Measurements from ENCODE around the gene VPS13C.

The VPS13C gene

DNA sequence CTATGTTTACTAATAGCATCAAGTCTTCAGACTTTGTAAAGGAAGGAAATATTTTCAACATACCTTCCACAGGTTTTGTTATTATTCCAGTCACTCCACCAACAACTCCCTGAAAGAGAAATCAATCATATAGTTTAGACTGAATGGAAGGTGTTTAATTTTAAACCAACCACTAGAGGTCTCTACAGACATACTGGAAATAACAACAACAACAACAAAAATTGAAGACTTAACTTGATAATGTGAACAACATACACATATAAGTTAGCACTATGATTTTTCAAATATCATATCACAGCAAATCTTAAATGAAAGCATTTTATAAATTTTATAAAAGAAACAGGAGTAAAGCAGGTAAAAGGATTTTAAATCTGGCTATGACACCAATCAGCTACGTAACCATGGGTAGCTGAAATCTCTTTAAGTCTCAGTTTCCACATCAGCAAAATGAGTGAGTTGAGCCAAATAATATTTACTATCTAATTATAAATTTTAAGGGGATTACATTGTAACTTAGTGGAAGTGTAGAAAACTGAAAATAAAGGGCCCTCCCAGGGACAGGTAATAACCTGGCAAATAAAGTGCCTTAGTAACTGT is 188.2 kb downstream of the VPS13C start:
- no peak for DNase-seq (ENCODE audit: low read depth in 1 of 2, low spot score in 1 of 2)

- no peak for DNase-seq (ENCODE audit: low read depth in 1 of 2, low spot score in 1 of 2)
These were observed 190.6 kb downstream of the VPS13C start for GRCh38 chr15:61869656-61870055.

DNA sequence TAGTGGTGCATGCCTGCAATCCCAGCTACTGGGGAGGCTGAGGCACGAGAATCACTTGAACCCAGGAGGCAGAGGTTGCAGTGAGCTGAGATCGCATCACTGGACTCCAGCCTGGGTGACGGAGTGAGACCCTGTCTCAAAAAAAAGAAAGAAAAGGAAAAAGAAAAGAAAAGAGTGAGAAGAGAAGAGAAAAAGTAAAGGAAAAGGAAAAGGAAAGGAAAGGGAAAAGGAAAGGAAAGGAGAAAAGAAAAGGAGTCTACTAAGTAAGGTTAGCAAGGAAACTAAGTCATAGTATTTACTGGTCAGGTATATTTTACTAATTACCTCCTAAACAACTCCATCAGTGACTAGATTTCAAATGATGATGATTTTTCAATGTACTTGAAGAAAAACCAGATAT is 198.3 kb downstream of the VPS13C start:
- DNase-seq (ENCODE audit: low read depth in 1 of 2, low spot score in 1 of 2), result no peak

GRCh38 chr15:61857169-61857829 is 202.9 kb downstream of the VPS13C start:
- no peak for DNase-seq (ENCODE audit: low read depth in 1 of 2, low spot score in 1 of 2)

- no peak for DNase-seq (ENCODE audit: low read depth in 1 of 2, low spot score in 1 of 2)
These were observed 204.0 kb downstream of the VPS13C start for GRCh38 chr15:61856295-61856694.

GRCh38 chr15:61853195-61853594 is 207.1 kb downstream of the VPS13C start:
- no peak for DNase-seq (ENCODE audit: low read depth in 1 of 2, low spot score in 1 of 2)

- no peak for DNase-seq (ENCODE audit: low read depth in 1 of 2, low spot score in 1 of 2)
These were observed 208.3 kb downstream of the VPS13C start for GRCh38 chr15:61851955-61852354.

- no peak for DNase-seq (ENCODE audit: low read depth in 1 of 2, low spot score in 1 of 2)
These were observed 210.8 kb downstream of the VPS13C start for GRCh38 chr15:61849447-61849846.

DNA sequence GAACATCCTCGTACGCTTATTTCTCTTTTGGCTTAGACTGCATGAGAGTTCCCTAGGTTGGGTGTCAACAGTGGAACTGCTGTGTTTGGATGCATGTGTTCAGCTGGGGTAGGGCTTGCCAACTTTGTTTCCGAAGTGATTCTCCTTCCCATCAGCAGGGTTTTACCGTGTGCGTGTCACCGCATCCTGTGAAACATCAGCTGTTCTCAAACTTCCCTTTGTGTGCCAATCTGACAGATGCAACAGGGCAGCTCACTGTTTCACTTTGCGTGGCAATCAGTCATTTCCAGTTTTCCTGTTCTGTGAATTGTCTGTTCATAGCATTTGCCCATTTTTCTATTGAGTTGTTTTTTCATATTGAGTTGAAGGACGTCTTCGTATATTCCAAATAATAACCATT is 218.8 kb downstream of the VPS13C start:
- no peak for DNase-seq (ENCODE audit: low read depth in 1 of 2, low spot score in 1 of 2)

DNA sequence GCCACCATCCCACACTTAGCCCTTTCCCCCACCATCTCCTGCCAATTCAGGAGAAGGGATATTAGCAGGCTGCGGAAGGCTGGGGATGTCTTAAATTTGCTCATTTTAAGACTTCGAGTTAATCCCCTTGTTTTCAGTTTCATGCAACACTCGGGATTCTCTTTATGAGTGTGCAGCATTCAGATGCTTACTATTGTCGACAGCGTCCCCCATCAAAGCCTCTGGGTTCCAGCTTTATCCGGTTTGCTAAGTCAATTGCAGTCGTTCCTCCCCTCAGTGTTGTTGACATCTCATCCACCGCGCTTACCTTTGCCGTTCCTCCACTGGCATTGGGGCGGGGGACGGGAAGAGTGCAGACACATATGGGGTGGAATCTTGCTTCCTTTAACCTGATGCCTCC is 220.2 kb downstream of the VPS13C start:
- DNase-seq (ENCODE audit: low read depth in 1 of 2, low spot score in 1 of 2), result no peak

GRCh38 chr15:61839546-61839945 is 220.7 kb downstream of the VPS13C start:
- no peak for DNase-seq (ENCODE audit: low read depth in 1 of 2, low spot score in 1 of 2)

- peak in 1 of 2 donors; percentile 20 for DNase-seq (ENCODE audit: low read depth in 1 of 2, low spot score in 1 of 2)
These were observed 224.6 kb downstream of the VPS13C start for GRCh38 chr15:61835496-61836106.

DNA sequence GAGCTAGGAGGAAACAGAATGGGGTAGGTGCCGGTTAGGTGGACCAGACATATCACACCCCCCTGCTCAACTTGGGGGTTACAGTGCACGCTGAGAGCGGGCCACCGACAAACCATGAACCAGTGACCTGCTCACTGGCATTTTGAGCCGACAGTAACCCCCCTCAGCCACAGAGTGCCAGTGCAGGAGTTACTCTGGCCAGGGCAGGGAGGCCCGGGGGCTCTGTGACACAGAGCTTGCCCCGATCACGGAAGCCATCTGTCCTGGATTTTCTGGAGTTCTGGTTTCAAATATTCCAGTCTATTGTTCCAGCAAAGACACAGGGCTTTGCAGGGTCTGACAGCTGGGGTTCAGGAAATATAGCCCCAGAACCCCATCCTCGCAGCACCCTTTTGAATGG is 225.2 kb downstream of the VPS13C start:
- no peak for DNase-seq (ENCODE audit: low read depth in 1 of 2, low spot score in 1 of 2)

DNA sequence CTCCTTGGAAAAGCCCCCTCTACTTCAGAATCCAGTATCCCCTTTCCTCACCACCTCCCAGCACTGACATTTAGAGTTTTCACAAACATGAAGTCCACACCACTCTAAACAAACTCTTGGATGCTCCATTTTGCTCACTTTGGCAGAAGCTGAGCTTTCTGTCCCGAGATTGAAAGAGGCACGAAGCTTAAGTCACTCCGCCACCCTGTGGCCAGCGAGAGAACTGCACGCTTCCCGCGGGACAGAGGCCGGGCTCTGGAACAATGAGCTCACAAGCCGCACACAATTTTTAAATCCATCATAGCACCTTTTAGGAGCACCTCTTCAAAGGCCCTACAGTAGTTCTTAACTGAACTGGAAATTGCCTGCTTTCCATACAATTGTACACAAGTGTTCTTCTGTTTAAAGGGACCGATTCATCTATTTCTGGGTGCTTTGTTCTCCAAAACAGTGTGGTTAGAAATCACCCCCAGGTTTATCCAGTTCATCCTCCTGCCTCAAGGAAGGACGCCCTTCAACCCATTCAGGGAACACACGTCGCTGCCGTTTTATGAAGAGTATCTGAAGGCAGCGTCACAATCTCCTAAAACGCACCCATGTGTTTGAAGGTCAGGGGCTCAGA is 226.1 kb downstream of the VPS13C start:
- peak; percentile 37 to 65 for DNase-seq (ENCODE audit: low read depth in 1 of 2, low spot score in 1 of 2)

- DNase-seq (ENCODE audit: low read depth in 1 of 2, low spot score in 1 of 2), result no peak
These were observed 228.0 kb downstream of the VPS13C start for GRCh38 chr15:61832223-61832622.

DNA sequence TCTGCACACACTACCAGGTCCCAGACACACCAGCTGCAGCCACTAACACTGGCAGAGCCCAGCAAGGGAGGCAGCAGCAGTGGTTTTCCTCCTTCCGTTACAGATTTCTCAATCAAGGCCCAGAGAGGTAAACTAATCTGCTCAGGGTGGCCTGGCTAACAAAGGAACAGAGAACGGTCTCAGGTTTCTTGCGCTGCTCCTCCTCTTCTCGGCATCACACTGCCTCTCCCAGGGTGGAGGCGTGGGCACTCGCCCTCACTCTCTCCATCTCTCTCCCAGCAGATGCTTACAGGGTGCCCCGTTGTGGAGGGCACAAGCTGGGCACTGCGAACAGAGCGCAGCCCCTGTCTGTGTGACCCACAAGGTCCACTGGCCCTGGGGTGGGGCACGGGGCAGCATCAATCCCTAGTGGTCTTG is 228.7 kb downstream of the VPS13C start:
- DNase-seq (ENCODE audit: low read depth in 1 of 2, low spot score in 1 of 2), result no peak

DNA sequence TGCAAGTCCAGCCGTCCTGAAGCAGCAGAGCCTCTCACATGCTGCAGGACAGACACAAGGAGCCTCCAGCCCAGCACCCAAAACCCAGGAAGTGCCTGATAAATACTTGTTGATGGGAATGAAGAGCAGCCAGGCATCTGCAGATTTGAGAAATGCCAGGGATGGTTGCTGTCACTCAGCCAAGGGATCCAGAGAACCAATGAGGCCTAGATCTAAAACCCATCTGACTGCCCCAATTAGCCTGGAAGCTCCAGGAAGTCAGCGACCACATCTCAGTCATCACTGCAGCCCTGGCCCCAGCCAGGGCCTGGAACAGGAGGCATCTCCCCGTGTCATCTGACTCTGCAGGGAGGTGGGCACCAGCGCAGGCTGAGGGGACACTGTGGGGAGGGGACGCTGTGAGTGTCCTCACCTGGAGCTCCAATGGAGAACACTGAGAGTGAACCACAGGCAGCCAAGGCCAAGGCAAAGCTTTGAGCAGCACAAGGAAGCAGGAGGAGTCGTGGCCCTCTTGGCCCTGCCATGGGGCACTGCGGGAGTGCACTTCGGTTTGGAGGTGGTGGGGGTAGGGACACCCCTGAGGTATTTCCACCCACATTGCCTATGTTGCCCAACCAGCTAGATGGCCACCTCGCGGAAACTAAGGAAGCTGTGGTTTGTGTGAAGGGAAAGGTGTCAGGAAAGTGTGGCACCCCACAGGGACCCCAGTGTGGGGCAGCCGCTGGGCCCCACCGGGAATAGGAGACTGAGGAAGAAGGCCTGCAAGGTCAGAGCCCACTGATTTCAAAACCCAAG is 229.5 kb downstream of the VPS13C start:
- DNase-seq (ENCODE audit: low read depth in 1 of 2, low spot score in 1 of 2), result no peak

DNA sequence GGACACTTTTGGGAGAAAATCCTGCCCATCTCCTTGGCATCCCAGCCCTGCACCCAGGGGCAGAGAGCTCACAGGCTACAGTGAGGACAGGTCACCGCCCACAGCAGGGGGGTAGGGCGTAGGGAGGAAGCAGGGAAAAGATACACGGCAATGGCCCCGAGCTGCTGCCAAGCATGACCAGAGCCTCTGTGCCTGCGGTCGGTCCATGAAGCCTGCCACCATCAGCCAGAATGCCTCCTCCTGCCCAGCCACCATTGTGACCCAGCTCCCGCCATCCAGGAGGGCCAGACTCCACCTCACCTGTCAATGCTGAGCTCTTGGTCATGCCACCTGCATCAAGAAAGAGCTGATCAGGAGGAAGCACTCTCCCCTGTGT is 230.7 kb downstream of the VPS13C start:
- no peak for DNase-seq (ENCODE audit: low read depth in 1 of 2, low spot score in 1 of 2)

- DNase-seq (ENCODE audit: low read depth in 1 of 2, low spot score in 1 of 2), result no peak
These were observed 231.3 kb downstream of the VPS13C start for GRCh38 chr15:61828860-61829513.

DNA sequence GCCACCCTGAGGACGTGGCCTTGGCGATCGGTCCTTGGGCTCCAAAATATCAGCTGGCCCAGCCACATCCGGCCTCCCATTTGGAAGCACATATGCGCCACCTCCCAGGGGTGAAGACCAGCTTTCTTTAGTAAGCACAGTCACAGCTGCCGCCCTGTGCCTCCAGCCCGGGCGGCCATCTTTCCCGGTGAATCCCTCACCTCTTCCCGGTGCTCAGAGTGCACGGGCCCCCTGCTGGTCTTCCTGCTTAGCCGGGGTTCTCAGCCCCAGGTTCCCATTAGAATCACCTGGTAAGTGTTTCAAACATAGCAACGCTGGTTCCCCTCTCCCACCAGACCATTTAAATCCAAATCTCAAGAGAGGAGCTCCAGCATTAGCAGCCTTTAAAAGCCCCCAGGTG is 232.2 kb downstream of the VPS13C start:
- DNase-seq (ENCODE audit: low read depth in 1 of 2, low spot score in 1 of 2), result no peak

- DNase-seq (ENCODE audit: low read depth in 1 of 2, low spot score in 1 of 2), result no peak
These were observed 233.1 kb downstream of the VPS13C start for GRCh38 chr15:61827131-61827530.
